A549 (cell line): Measurements from ENCODE around the gene ZNF628. TPM values are rescaled to one million over a fixed set of nuclear protein-coding genes. Genes with fewer than 3 reads are reported as not detected.
"Not testable (repeated sequence)": the region's sequence is repeated elsewhere in the genome, so short reads cannot be mapped to it uniquely, and the experiment has no call there.

Experiments used
- ATAC-seq, 2 experiments: fragments of 200-7000 bp in 1 of 2; fragments of >200 bp in 1 of 2; cut with Nextera tagmentation in 1 of 2; cut with Tn5 transposase in 1 of 2; 3 replicates each; pipeline versions ENCODE4 v1.8.0 to v1.9.1; 2018 to 2020; ENCODE audit warnings: mild to moderate bottlenecking in 1 of 2, moderate library complexity in 1 of 2
- CTCF ChIA-PET: fragments of 300-600 bp; sonication (Branson Sonifier 250); formaldehyde crosslinking; extraction: SDS; loops from one replicate; lab custom pipeline; 2021; ENCODE audit warnings: antibody characterized with exemption, inconsistent platforms; lab: Yijun Ruan, JAX
- POLR2A ChIA-PET: fragments of 350-600 bp; formaldehyde crosslinking; extraction: SDS; loops from one replicate; lab custom pipeline; 2021; ENCODE audit warnings: antibody characterized with exemption, inconsistent platforms; lab: Yijun Ruan, JAX
- DNase-seq, 2 experiments: peaks; one replicate each; pipeline versions ENCODE4 v3.0.0 to v3.0.0-alpha.2; 2011 to 2016; ENCODE audit warnings: low read depth in 1 of 2, low spot score in 1 of 2
- FAIRE-seq: peaks from 2 replicates; lab custom pipeline; 2011; peaks lifted over from hg19 to GRCh38; lab: Jason Lieb, UNC
- H3K27ac ChIP-seq, 2 experiments: fragments of >200 bp; sonication (Bioruptor Twin); formaldehyde crosslinking; 3 replicates each; pipeline ENCODE4 v1.5.1; 2016 to 2017
- H3K4me1 ChIP-seq: fragments of >200 bp; sonication (Bioruptor Twin); formaldehyde crosslinking; 3 replicates; pipeline ENCODE4 v1.6.1; 2016
- H3K4me2 ChIP-seq: fragments of >200 bp; sonication (Bioruptor Twin); formaldehyde crosslinking; 3 replicates; pipeline ENCODE4 v1.6.1; 2016
- H3K4me3 ChIP-seq: fragments of >200 bp; sonication (Bioruptor Twin); formaldehyde crosslinking; 3 replicates; pipeline ENCODE4 v1.5.1; 2016
- H3K9me3 ChIP-seq: fragments of >200 bp; sonication (Bioruptor Twin); formaldehyde crosslinking; 3 replicates; pipeline ENCODE4 v1.6.1; 2016
- CHD2 ChIP-seq: fragments of 150-350 bp; IDR thresholded peaks from 2 replicates; pipeline ENCODE4 v1.6.1; 2014; ENCODE audit warnings: low read length; ENCODE audit not compliant: partially characterized antibody
- CHD4 ChIP-seq: fragments of 200-600 bp; sonication (generic); IDR thresholded peaks from 2 replicates; pipeline ENCODE4 v1.6.1; 2016; ENCODE audit warnings: antibody characterized with exemption, mild to moderate bottlenecking, borderline replicate concordance
- FOSB ChIP-seq: fragments of 250-450 bp; sonication (Bioruptor Pico); IDR thresholded peaks from 2 replicates; pipeline ENCODE4 v1.5.0; 2020; ENCODE audit warnings: mild to moderate bottlenecking, moderate library complexity
- GATA3 ChIP-seq: IDR thresholded peaks from 2 replicates; pipeline ENCODE4 v1.6.1; 2012; ENCODE audit warnings: borderline replicate concordance
- HEYL ChIP-seq: fragments of 250-450 bp; sonication (Bioruptor Pico); IDR thresholded peaks from 2 replicates; pipeline ENCODE4 v1.8.0; 2021; ENCODE audit warnings: mild to moderate bottlenecking, moderate library complexity
- KDM1A ChIP-seq: fragments of 200-600 bp; sonication (generic); IDR thresholded peaks from 2 replicates; pipeline ENCODE4 v1.6.1; 2016; ENCODE audit warnings: low read depth, mild to moderate bottlenecking
- KDM5A ChIP-seq: fragments of 200-600 bp; sonication (generic); IDR thresholded peaks from 2 replicates; pipeline ENCODE4 v1.6.1; 2016; ENCODE audit warnings: antibody characterized with exemption, mild to moderate bottlenecking
- MAFK ChIP-seq: fragments of 450-650 bp; IDR thresholded peaks from 2 replicates; pipeline ENCODE4 v1.6.1; 2014; ENCODE audit not compliant: partially characterized antibody
- MAZ ChIP-seq: fragments of 150-350 bp; IDR thresholded peaks from 2 replicates; pipeline ENCODE4 v1.6.1; 2014; ENCODE audit warnings: antibody characterized with exemption, low read depth, low read length, borderline replicate concordance
- NFE2L2 ChIP-seq: fragments of 150-350 bp; conservative IDR thresholded peaks from 2 replicates; pipeline ENCODE4 v1.6.1; 2014; ENCODE audit warnings: low read length
- PHF8 ChIP-seq: fragments of 200-600 bp; sonication (generic); IDR thresholded peaks from 2 replicates; pipeline ENCODE4 v1.6.1; 2016; ENCODE audit warnings: low read depth, mild to moderate bottlenecking, antibody characterized with exemption, moderate library complexity, borderline replicate concordance
- POLR2A ChIP-seq: IDR thresholded peaks from 2 replicates; pipeline ENCODE4 v1.6.1; 2012; ENCODE audit warnings: mild to moderate bottlenecking, low read length
- RARB ChIP-seq: fragments of 250-450 bp; sonication (Bioruptor Pico); IDR thresholded peaks from 2 replicates; pipeline ENCODE4 v1.8.0; 2021; ENCODE audit warnings: mild to moderate bottlenecking, moderate library complexity
- RCOR1 ChIP-seq: fragments of 150-350 bp; IDR thresholded peaks from 2 replicates; pipeline ENCODE4 v1.6.1; 2014; ENCODE audit warnings: antibody characterized with exemption, low read length, low read depth
- RFX5 ChIP-seq: fragments of 450-650 bp; IDR thresholded peaks from 2 replicates; pipeline ENCODE4 v1.7.1; 2014; ENCODE audit warnings: antibody characterized with exemption, mild to moderate bottlenecking, moderate library complexity
- SMC3 ChIP-seq: fragments of >200 bp; sonication (Bioruptor Twin); formaldehyde crosslinking; IDR thresholded peaks from 3 replicates; pipeline ENCODE4 v1.6.1; 2018; ENCODE audit warnings: inconsistent platforms
- TFCP2L1 ChIP-seq: fragments of 250-450 bp; sonication (Bioruptor Pico); IDR thresholded peaks from 2 replicates; pipeline ENCODE4 v1.5.0; 2021; ENCODE audit warnings: mild to moderate bottlenecking
- ZFP36 ChIP-seq: fragments of 450-650 bp; IDR thresholded peaks from 2 replicates; pipeline ENCODE4 v1.6.1; 2014; ENCODE audit warnings: borderline replicate concordance; ENCODE audit not compliant: partially characterized antibody
- ZNF302 ChIP-seq: fragments of 250-450 bp; sonication (Bioruptor Pico); IDR thresholded peaks from 2 replicates; pipeline ENCODE4 v1.9.0; 2021; ENCODE audit warnings: inconsistent platforms, mild to moderate bottlenecking, moderate library complexity
- WGBS: methylation state at CpG from one replicate; pipeline ENCODE4 v1.1.6; 2017; ENCODE audit errors: missing lambda C conversion rate; 5-methylcytosine and 5-hydroxymethylcytosine counted together
- polyA plus RNA-seq, 4 experiments: library from polyadenylated mRNA; depleted of rRNA in 3 of 4; stranded (reverse); fragments of >200 nt; fragmentation: RNase III in 1 of 4; extraction: RNeasy Plus Mini Kit Qiagen cat#74134 plus additional on column Dnase treatment in 1 of 4; gene quantifications; 2 replicates in 3 of 4; 3 replicates in 1 of 4; pipeline ENCODE4 v1.2.3, GENCODE V29; 2011 to 2017
- TF ChIP-seq, protein P1 (sequence below): fragments of 150-350 bp; IDR thresholded peaks from 2 replicates; pipeline ENCODE4 v1.6.1; 2014; ENCODE audit warnings: low read depth, mild to moderate bottlenecking, low read length
- TF ChIP-seq, protein P2 (sequence below): fragments of 250-450 bp; sonication (Bioruptor Pico); IDR thresholded peaks from 2 replicates; pipeline ENCODE4 v1.5.0; 2021; ENCODE audit warnings: mild to moderate bottlenecking, moderate library complexity, borderline replicate concordance
- TF ChIP-seq, protein P3 (sequence below): fragments of >200 bp; sonication (Bioruptor Twin); formaldehyde crosslinking; IDR thresholded peaks from 3 replicates; pipeline ENCODE4 v1.5.1; 2016

ZNF628 gene
- polyA plus RNA-seq, 2 of the 4 experiments (the other 2 are of a cell fraction), result 0.32 to 5.7 TPM

DNA sequence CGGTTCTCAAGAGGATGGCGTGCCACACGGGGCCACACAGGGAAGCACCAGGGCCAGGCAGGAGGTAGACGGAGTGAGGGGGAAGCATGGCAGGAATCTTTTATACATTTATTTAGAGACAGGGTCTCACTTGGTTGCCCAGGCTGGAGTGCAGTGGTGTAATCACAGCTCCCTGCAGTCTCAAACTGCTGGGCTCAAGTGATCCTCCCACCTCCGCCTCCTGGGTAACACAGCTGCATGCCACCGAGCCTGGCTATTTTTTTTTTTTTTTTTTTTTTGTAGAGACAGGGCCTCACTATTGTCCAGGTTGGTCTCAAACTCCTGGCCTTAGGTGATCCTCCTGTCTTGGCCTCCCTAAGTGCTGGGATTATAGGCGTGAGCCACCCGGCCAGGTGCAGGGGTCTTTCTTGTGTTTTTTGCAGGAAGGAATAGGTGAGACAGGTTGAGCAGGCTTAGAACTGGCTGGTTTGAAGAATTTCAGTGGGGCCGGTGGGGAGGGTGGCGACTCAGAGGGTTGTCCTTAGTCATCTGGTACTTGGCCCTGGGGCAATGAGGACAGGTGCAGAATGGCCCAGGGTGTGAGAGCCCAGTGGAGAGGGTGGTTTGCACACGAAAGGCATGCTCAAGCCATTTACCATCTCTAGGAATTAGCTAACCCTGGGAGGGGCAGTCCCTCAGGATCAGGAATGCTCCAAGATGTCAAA, 19.4 kb downstream of the ZNF628 start:
- Histone ChIP-seq H3K4me2 (no peak overlapping the region), H3K4me1 (peaks cover 19% of the 10 kb centered on the region; the same call in 2 of the 3 replicates), H3K9me3 (no peaks in the 10 kb centered on the region), H3K4me3 (no peak overlapping the region), H3K27ac (no peak overlapping the region)
- ChIA-PET POLR2A (no interaction called here), CTCF (interaction anchor here (0.8 to 17.3 kb wide), 6 partner anchors 8 to 136 kb away, joined by 5 to 219 read pairs (median 24); no protein-coding TSS in a partner anchor)
- DNase-seq, result no peak
- FAIRE-seq, result no peak
- ATAC-seq, result no peak
- no peak for TF ChIP-seq GATA3
- no peak for TF ChIP-seq RCOR1
- TF ChIP-seq NFE2L2, result no peak
- TF ChIP-seq CHD4, result no peak
- TF ChIP-seq ZNF302 (CRISPR knock-in tag), result no peak
- no peak for TF ChIP-seq PHF8
- TF ChIP-seq, protein P1, sequence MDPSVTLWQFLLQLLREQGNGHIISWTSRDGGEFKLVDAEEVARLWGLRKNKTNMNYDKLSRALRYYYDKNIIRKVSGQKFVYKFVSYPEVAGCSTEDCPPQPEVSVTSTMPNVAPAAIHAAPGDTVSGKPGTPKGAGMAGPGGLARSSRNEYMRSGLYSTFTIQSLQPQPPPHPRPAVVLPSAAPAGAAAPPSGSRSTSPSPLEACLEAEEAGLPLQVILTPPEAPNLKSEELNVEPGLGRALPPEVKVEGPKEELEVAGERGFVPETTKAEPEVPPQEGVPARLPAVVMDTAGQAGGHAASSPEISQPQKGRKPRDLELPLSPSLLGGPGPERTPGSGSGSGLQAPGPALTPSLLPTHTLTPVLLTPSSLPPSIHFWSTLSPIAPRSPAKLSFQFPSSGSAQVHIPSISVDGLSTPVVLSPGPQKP, result no peak
- TF ChIP-seq, protein P2, sequence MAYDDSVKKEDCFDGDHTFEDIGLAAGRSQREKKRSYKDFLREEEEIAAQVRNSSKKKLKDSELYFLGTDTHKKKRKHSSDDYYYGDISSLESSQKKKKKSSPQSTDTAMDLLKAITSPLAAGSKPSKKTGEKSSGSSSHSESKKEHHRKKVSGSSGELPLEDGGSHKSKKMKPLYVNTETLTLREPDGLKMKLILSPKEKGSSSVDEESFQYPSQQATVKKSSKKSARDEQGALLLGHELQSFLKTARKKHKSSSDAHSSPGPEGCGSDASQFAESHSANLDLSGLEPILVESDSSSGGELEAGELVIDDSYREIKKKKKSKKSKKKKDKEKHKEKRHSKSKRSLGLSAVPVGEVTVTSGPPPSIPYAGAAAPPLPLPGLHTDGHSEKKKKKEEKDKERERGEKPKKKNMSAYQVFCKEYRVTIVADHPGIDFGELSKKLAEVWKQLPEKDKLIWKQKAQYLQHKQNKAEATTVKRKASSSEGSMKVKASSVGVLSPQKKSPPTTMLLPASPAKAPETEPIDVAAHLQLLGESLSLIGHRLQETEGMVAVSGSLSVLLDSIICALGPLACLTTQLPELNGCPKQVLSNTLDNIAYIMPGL, result no peak
- TF ChIP-seq TFCP2L1 (CRISPR knock-in tag), result no peak
- no peak for TF ChIP-seq MAFK
- TF ChIP-seq RFX5, result no peak
- no peak for TF ChIP-seq CHD2
- TF ChIP-seq ZFP36, result no peak
- no peak for TF ChIP-seq POLR2A
- no peak for TF ChIP-seq HEYL (CRISPR knock-in tag)
- no peak for TF ChIP-seq RARB (CRISPR knock-in tag)
- no peak for TF ChIP-seq SMC3
- TF ChIP-seq MAZ, result no peak
- no peak for TF ChIP-seq KDM5A
- no peak for TF ChIP-seq FOSB (CRISPR knock-in tag)
- WGBS, result 73% methylated on average over 11 of the region's 11 CpGs

DNA sequence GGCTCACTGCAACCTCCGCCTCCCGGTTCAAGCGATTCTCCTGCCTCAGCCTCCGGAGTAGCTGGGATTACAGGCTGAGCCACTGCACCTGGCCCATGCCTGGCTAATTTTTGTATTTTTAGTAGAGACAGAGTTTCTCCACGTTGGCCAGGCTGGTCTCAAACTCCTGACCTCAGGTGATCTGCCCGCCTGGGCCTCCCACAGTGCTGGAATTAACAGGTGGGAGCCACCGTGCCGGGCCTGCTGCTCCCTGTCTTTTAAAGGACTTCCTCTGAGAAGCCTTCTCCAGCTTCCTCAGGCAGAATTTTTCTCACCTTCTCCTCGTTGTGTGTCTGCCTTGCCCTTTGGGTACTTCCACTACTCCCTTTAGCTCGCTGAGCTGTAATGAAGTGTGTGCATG, 20.4 kb downstream of the ZNF628 start:
- H3K4me3 ChIP-seq, DNase-seq, FAIRE-seq, H3K27ac ChIP-seq, POLR2A ChIA-PET, ATAC-seq, H3K9me3 ChIP-seq, H3K4me2 ChIP-seq: not testable (repeated sequence)
- WGBS, result 80% methylated on average over 10 of the region's 10 CpGs
- peaks cover 12% of the 10 kb centered on the region; the same call in 1 of the 3 replicates for H3K4me1 ChIP-seq
- CTCF ChIA-PET, result interaction anchor here (0.6 to 17.3 kb wide), 8 partner anchors 10 to 135 kb away, joined by 3 to 194 read pairs (median 5); partner anchors contain the start of genes ZNF628 and ZNF865

DNA sequence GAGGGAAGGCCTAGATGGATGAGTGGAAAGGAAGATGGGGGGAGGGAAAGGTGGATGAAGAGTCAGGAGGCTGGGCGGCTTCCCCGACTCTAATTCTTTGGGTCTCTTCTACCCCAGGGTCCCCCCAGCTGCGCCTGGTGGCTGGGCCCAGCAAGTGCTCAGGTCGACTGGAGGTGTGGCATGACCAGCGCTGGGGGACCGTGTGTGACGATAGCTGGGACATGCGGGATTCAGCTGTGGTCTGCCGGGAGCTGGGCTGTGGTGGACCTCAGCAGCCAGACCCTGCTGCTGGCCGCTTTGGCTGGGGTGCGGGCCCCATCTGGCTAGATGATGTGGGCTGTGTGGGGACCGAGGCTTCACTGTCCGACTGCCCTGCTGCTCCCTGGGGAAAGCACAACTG, 21.3 kb downstream of the ZNF628 start:
- TF ChIP-seq, protein P3, sequence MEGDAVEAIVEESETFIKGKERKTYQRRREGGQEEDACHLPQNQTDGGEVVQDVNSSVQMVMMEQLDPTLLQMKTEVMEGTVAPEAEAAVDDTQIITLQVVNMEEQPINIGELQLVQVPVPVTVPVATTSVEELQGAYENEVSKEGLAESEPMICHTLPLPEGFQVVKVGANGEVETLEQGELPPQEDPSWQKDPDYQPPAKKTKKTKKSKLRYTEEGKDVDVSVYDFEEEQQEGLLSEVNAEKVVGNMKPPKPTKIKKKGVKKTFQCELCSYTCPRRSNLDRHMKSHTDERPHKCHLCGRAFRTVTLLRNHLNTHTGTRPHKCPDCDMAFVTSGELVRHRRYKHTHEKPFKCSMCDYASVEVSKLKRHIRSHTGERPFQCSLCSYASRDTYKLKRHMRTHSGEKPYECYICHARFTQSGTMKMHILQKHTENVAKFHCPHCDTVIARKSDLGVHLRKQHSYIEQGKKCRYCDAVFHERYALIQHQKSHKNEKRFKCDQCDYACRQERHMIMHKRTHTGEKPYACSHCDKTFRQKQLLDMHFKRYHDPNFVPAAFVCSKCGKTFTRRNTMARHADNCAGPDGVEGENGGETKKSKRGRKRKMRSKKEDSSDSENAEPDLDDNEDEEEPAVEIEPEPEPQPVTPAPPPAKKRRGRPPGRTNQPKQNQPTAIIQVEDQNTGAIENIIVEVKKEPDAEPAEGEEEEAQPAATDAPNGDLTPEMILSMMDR, result no peak
- no peak for TF ChIP-seq KDM1A
- TF ChIP-seq, all 56 proteins: peak for 0
- ATAC-seq (no peak), FAIRE-seq (no peak), DNase-seq (no peak)
- 82% methylated on average over 13 of the region's 13 CpGs for WGBS
- POLR2A ChIA-PET, result interaction anchor here (1.5 kb wide), 1 partner anchor 13 kb away, joined by 3 read pairs; the partner anchor contains the start of gene NAT14
- no peak overlapping the region for H3K4me2 ChIP-seq
- H3K27ac ChIP-seq, result no peak overlapping the region
- H3K4me3 ChIP-seq, result no peak overlapping the region
- CTCF ChIA-PET, result interaction anchor here (0.7 to 17.3 kb wide), 11 partner anchors 10 to 355 kb away, joined by 3 to 194 read pairs (median 5); partner anchors contain the start of genes NAT14, ZNF628 and ZNF865
- no peaks in the 10 kb centered on the region for H3K9me3 ChIP-seq
- peaks cover 4% of the 10 kb centered on the region; the same call in 1 of the 3 replicates for H3K4me1 ChIP-seq
